ENCODE results near the gene ALKBH7.

ALKBH7 gene

GRCh38 chr19:6381030-6381750 is 8.6 kb downstream of the ALKBH7 start:
- H3K79me2 ChIP-seq (ENCODE audit: control insufficient read depth, insufficient read depth, low read length, unreplicated experiment) = no peaks in the 10 kb centered on the region
- H3K4me1 ChIP-seq (ENCODE audit: control insufficient read depth, insufficient read depth, low read length, unreplicated experiment) = no peaks in the 10 kb centered on the region
- 0 out of 2 replicates have a peak, but pooled peaks cover 8% of the 10 kb centered on the region for H3K36me3 ChIP-seq (ENCODE audit: insufficient read depth, low read length)
- no peaks in the 10 kb centered on the region for H3K27me3 ChIP-seq (ENCODE audit: insufficient read depth, low read length)
- H2AFZ ChIP-seq (ENCODE audit: low read length, unreplicated experiment) = no peak overlapping the region
- H3K27ac ChIP-seq (ENCODE audit: low read depth, low read length) = no peak overlapping the region
- no peak overlapping the region for H3K4me3 ChIP-seq (ENCODE audit: low read depth, low read length)

GRCh38 chr19:6383188-6383587 is 10.6 kb downstream of the ALKBH7 start:
- Histone ChIP-seq H3K4me3 (ENCODE audit: low read depth, low read length) (no peak overlapping the region), H3K4me1 (ENCODE audit: control insufficient read depth, insufficient read depth, low read length, unreplicated experiment) (no peaks in the 10 kb centered on the region), H2AFZ (ENCODE audit: low read length, unreplicated experiment) (no peak overlapping the region), H3K27me3 (ENCODE audit: insufficient read depth, low read length) (no peaks in the 10 kb centered on the region), H3K36me3 (ENCODE audit: insufficient read depth, low read length) (0 out of 2 replicates have a peak, but pooled peaks cover 10% of the 10 kb centered on the region), H3K27ac (ENCODE audit: low read depth, low read length) (no peak overlapping the region), H3K79me2 (ENCODE audit: control insufficient read depth, insufficient read depth, low read length, unreplicated experiment) (no peaks in the 10 kb centered on the region)

DNA sequence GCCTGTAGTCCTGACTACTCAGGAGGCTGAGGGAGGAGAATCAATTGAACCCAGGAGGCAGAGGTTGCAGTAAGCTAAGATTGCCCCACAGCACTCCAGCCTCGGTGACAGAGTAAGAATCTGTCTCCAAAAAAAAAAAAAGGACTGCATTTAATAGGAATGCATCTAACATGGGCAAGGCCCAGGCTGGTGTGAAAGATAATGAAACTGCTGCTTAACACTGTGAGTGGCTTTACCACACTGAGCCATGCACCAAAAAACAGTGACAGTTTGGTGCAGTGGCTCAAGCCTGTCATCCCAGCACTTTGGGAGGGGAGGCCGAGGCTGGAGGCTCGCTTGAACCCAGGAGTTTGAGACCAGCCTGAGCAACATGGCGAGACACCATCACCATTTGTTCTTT is 11.8 kb downstream of the ALKBH7 start:
- Histone ChIP-seq H3K79me2 (ENCODE audit: control insufficient read depth, insufficient read depth, low read length, unreplicated experiment) (no peaks in the 10 kb centered on the region), H3K4me3 (ENCODE audit: low read depth, low read length) (no peak overlapping the region), H3K4me1 (ENCODE audit: control insufficient read depth, insufficient read depth, low read length, unreplicated experiment) (no peaks in the 10 kb centered on the region), H3K36me3 (ENCODE audit: insufficient read depth, low read length) (0 out of 2 replicates have a peak, but pooled peaks cover 11% of the 10 kb centered on the region), H3K27ac (ENCODE audit: low read depth, low read length) (no peak overlapping the region), H3K27me3 (ENCODE audit: insufficient read depth, low read length) (no peaks in the 10 kb centered on the region), H2AFZ (ENCODE audit: low read length, unreplicated experiment) (no peak overlapping the region)

DNA sequence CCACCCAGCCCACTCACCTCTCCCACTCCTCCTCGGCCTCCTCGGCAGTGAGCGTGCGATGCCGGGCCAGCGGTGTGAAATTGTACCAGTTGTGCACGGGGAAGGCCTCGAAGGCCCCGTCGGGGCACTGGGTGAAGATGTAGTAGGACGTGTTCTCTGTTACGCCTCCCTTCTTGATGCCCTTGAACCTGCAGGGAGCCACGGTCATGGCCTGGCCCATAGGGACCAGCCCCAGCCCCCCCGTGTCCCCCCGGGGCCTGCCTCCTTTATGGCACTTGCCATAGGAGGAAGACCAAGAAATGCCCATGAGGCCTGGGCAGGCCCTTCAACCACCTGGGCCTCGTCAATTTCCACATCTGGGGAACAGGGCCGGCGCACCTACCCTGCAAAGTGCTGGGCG is 14.8 kb downstream of the ALKBH7 start:
- no peaks in the 10 kb centered on the region for H3K27me3 ChIP-seq (ENCODE audit: insufficient read depth, low read length)
- H3K4me3 ChIP-seq (ENCODE audit: low read depth, low read length) = no peak overlapping the region
- 0 out of 2 replicates have a peak, but pooled peaks cover 6% of the 10 kb centered on the region for H3K36me3 ChIP-seq (ENCODE audit: insufficient read depth, low read length)
- H3K27ac ChIP-seq (ENCODE audit: low read depth, low read length) = no peak overlapping the region
- peaks cover 8% of the 10 kb centered on the region for H3K4me1 ChIP-seq (ENCODE audit: control insufficient read depth, insufficient read depth, low read length, unreplicated experiment)
- peaks cover 14% of the 10 kb centered on the region for H3K79me2 ChIP-seq (ENCODE audit: control insufficient read depth, insufficient read depth, low read length, unreplicated experiment)
- H2AFZ ChIP-seq (ENCODE audit: low read length, unreplicated experiment) = no peak overlapping the region

GRCh38 chr19:6392221-6393073 is 19.9 kb downstream of the ALKBH7 start:
- peaks cover 8% of the 10 kb centered on the region for H3K4me1 ChIP-seq (ENCODE audit: control insufficient read depth, insufficient read depth, low read length, unreplicated experiment)
- peak overlapping the region; percentile 99 for H3K4me3 ChIP-seq (ENCODE audit: low read depth, low read length)
- H3K36me3 ChIP-seq (ENCODE audit: insufficient read depth, low read length) = 0 out of 2 replicates have a peak, but pooled peaks cover 6% of the 10 kb centered on the region
- H3K79me2 ChIP-seq (ENCODE audit: control insufficient read depth, insufficient read depth, low read length, unreplicated experiment) = peaks cover 20% of the 10 kb centered on the region
- no peaks in the 10 kb centered on the region for H3K27me3 ChIP-seq (ENCODE audit: insufficient read depth, low read length)
- peak overlapping the region; percentile 99 for H2AFZ ChIP-seq (ENCODE audit: low read length, unreplicated experiment)
- H3K27ac ChIP-seq (ENCODE audit: low read depth, low read length) = peak overlapping the region; percentile 97

DNA sequence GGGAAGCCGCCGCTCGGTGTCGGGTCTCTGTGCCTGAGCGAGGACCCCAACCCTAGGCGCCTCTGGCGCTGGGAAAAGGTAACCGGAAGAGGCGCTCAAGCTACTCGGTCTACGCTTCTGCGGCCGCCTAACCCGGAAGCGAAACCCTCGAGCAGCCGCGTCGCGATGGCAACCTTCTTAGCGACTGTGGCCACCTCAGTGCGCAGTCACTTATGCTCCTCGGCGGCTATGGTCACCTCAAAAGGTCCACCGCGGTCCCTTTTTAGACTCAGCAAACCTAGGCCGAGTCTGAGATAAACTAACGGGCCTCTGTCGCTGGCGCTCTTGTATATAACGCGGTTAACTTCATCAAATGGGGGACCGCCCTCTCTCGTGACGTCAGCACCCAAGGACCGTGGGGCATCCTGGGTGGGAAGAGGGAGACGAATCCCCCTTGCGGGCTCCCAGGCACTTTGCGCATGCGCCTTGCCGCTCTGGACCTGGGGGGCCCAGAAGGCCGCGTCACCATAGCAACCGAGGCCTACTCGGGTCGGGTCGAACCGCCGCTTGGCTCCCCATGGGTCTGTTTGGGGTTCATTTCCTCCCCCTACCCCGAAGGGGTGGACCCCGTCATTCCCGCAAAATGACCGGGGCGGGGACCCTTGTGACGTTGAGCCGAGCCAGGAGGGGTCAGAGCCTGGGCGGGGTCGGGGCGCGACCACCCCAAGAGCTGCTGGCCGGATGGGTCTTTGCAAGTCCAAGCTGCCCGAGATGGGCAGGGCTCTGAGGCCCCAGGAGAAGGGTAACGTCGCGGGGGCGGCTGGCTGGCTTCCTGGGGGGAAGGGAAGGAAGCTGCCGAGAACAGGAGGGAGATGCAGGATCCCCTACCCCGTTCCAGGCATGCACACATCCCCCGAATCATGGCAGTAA is 20.7 kb downstream of the ALKBH7 start, which contains the start of gene GTF2F1:
GTF2F1 (minus strand) TSS at position 91 of the 909 bp plus-strand sequence. CDS start 169 bp downstream, outside the sequence.
- Histone ChIP-seq H3K79me2 (ENCODE audit: control insufficient read depth, insufficient read depth, low read length, unreplicated experiment) (peaks cover 20% of the 10 kb centered on the region), H3K27ac (ENCODE audit: low read depth, low read length) (peak within 1 kb of the TSS; percentile 97), H3K4me1 (ENCODE audit: control insufficient read depth, insufficient read depth, low read length, unreplicated experiment) (peaks cover 8% of the 10 kb centered on the region), H2AFZ (ENCODE audit: low read length, unreplicated experiment) (peak within 1 kb of the TSS; percentile 99), H3K36me3 (ENCODE audit: insufficient read depth, low read length) (0 out of 2 replicates have a peak, but pooled peaks cover 3% of the 10 kb centered on the region), H3K27me3 (ENCODE audit: insufficient read depth, low read length) (no peaks in the 10 kb centered on the region), H3K4me3 (ENCODE audit: low read depth, low read length) (peak within 1 kb of the TSS; percentile 99)

GRCh38 chr19:6393983-6394412 is 21.4 kb downstream of the ALKBH7 start:
- H3K36me3 ChIP-seq (ENCODE audit: insufficient read depth, low read length) = 0 out of 2 replicates have a peak, but pooled peaks cover 3% of the 10 kb centered on the region
- peak overlapping the region; percentile 99 for H2AFZ ChIP-seq (ENCODE audit: low read length, unreplicated experiment)
- H3K27me3 ChIP-seq (ENCODE audit: insufficient read depth, low read length) = no peaks in the 10 kb centered on the region
- peak overlapping the region; percentile 99 for H3K4me3 ChIP-seq (ENCODE audit: low read depth, low read length)
- peak overlapping the region; percentile 97 for H3K27ac ChIP-seq (ENCODE audit: low read depth, low read length)
- H3K79me2 ChIP-seq (ENCODE audit: control insufficient read depth, insufficient read depth, low read length, unreplicated experiment) = peaks cover 20% of the 10 kb centered on the region
- peaks cover 8% of the 10 kb centered on the region for H3K4me1 ChIP-seq (ENCODE audit: control insufficient read depth, insufficient read depth, low read length, unreplicated experiment)

DNA sequence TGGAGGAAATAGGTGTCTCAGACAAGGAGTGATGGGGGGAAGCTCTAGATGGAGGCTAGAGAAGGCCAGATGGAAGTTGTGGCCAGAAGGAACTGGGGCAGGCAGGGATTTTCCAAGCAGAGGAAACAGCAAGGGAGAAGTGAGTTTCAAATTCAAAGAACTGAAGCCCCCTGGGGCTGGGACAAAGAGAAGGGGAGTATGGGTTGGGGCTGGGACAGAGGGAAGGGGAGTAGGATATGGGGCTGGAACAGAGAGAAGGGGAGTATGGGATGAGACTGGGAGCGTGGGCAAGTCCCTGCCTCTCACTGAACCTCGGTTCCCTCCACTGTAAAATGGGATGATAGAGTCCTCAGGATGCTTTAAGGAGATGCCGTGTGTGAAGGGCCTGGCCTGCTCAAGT is 22.2 kb downstream of the ALKBH7 start:
- Histone ChIP-seq H3K4me1 (ENCODE audit: control insufficient read depth, insufficient read depth, low read length, unreplicated experiment) (peaks cover 8% of the 10 kb centered on the region), H3K36me3 (ENCODE audit: insufficient read depth, low read length) (0 out of 2 replicates have a peak, but pooled peaks cover 3% of the 10 kb centered on the region), H3K27ac (ENCODE audit: low read depth, low read length) (no peak overlapping the region), H2AFZ (ENCODE audit: low read length, unreplicated experiment) (no peak overlapping the region), H3K4me3 (ENCODE audit: low read depth, low read length) (no peak overlapping the region), H3K79me2 (ENCODE audit: control insufficient read depth, insufficient read depth, low read length, unreplicated experiment) (peaks cover 20% of the 10 kb centered on the region), H3K27me3 (ENCODE audit: insufficient read depth, low read length) (no peaks in the 10 kb centered on the region)

DNA sequence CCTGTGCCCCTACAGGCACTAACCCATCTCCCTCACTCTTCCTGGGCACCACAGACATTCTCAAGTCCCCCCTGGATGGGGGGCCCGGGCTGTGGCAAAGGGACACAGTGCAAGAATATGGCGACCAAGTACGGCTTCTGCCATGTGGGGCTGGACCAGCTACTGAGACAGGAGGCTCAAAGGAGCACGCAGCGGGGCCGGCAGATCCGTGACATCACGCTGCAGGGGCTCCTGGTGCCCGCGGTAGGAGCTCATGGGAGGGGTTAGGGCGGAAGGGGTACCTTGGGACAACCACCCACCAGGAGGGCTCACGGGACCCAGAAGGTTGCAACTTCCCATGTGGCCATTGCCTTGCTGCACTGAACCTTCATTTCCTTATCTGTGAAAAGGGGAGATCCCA is 23.7 kb downstream of the ALKBH7 start:
- no peak overlapping the region for H3K4me3 ChIP-seq (ENCODE audit: low read depth, low read length)
- no peaks in the 10 kb centered on the region for H3K36me3 ChIP-seq (ENCODE audit: insufficient read depth, low read length)
- H3K79me2 ChIP-seq (ENCODE audit: control insufficient read depth, insufficient read depth, low read length, unreplicated experiment) = peaks cover 16% of the 10 kb centered on the region
- no peak overlapping the region for H3K27ac ChIP-seq (ENCODE audit: low read depth, low read length)
- H3K4me1 ChIP-seq (ENCODE audit: control insufficient read depth, insufficient read depth, low read length, unreplicated experiment) = peaks cover 8% of the 10 kb centered on the region
- H3K27me3 ChIP-seq (ENCODE audit: insufficient read depth, low read length) = no peaks in the 10 kb centered on the region
- H2AFZ ChIP-seq (ENCODE audit: low read length, unreplicated experiment) = no peak overlapping the region

Data from ACC112 (cell line).